Left hindlimb (tissue), 1 donor: Measurements from ENCODE around the gene SLC6A13.
"Not testable (repeated sequence)": the region's sequence is repeated elsewhere in the genome, so short reads cannot be mapped to it uniquely, and the experiment has no call there.

Experiments
- DNase-seq: peaks from one replicate; pipeline ENCODE4 v3.0.0-alpha.2; 2018

The SLC6A13 gene

GRCh38 chr12:263574-263973, 938 bp upstream of the SLC6A13 start:
- no peak for DNase-seq

GRCh38 chr12:262113-262512, 523 bp downstream of the SLC6A13 start:
- DNase-seq = no peak

DNA sequence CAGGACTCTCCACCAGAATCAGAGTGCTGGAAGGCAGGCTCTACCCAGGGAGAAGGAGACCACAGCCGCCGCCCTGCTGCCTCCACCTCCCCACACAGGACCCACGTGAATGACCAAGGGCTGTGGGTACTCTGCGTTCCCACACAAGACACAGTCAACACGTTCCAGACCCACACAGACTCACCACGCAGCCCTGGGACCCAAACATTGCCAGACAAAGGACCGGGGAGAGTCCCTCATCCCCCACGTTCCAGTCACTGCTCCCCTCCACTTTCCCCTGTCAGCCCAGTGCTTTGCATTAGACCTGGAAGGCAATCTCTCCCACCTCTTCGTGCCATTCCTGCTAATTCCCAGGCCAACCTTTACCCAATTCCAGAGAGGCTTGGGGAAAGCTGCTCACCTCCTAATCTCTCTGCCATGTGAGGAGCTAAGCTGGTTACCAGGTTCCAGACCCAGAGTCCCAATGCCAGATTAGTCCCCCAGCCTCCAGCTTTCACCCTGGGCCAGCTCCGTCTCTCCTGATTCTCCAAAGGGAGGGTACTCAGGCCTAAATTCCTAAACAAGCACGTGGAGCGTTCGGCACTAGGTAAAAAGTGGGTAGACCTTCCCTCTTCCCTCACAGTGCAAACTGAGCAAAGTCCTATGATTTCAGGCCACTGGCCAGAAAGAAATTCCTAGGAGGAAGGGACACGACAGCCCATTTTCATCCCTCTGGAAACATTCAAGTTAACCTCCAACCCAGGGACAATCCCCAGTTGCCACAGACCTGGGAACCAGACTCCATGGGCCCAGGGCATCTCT, 4.9 kb downstream of the SLC6A13 start:
- no peak for DNase-seq

- DNase-seq = no peak
These were observed 5.7 kb downstream of the SLC6A13 start for GRCh38 chr12:256958-257357.

DNA sequence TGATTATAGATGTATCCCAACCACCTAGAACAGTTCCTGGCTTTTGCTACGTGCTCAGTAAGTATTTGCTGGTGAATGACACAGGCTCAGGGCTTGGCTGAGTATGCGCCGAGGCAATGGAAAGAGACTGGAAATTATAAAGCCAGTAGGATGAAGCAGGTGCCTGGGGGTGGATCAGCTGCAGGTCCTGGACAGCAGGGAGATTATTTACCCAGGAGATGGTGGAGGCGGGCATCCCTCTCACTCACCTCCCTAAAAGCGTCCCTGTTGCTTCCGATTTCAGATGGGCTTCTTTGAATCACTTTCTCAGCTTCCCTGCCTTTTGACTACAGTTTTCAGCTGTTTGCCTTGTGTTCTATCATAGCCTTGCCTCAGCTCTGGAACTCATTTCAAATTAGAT, 6.4 kb downstream of the SLC6A13 start:
- DNase-seq = no peak

GRCh38 chr12:254912-255311, 7.7 kb downstream of the SLC6A13 start:
- DNase-seq = no peak

GRCh38 chr12:254039-254438, 8.6 kb downstream of the SLC6A13 start:
- no peak for DNase-seq

- no peak for DNase-seq
These were observed 9.4 kb downstream of the SLC6A13 start for GRCh38 chr12:253116-253831.

DNA sequence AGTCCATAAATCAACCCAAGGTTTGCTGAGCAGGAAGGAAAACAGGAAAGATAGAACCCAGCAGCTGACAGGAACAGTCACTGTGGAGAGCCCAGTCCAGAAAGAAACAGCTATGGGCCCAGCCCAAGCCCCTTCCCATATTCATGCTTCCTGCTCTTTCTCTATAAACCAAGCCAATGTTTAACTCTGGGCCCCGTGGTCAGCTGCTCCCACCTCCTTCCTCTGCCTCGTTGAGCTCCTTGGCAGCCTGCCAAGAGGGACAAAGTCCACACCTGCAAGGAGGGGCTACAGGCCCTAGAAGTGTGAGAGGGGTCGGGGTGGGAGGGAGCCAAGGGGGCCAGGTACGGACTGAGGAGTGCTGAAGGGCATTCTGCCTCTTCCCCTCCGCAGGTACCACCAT, 10.0 kb downstream of the SLC6A13 start:
- no peak for DNase-seq

DNA sequence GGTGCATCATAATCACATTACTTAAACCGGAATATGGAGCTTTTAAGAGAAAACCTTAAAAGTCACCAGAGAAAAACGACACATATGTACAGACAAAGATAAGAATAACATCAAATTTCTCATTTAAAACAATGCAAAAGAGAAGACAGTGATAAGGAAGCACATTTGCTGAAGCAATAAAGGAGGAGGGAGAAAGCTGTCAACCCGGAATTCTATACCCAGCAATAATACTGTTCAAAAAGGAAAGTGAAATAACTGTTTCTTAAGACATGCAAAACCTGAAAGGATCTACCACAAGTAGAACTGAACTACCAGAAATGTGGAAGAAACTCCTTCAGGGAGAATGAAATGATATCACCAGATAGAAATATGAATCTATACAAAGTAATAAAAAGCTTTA, 15.4 kb downstream of the SLC6A13 start:
- no peak for DNase-seq

DNA sequence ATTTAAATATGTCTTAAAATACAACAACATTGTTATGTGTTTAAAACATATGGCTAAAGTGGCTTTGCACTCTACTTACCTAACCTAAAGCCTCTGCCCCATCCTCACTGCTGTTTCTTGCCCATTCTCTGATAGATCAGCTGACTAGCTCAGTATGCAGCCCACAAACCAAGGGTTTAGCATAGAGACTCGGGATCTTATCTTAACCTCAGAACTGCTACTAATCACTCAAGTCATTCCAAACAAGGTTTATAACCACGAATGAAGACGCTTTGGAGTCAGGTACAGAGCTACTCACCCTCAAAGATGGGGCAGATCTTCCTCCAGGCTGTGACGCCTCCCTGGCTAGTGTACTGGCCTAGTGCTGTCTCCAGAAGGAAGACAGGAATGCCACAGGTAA, 19.3 kb downstream of the SLC6A13 start:
- DNase-seq = no peak

DNA sequence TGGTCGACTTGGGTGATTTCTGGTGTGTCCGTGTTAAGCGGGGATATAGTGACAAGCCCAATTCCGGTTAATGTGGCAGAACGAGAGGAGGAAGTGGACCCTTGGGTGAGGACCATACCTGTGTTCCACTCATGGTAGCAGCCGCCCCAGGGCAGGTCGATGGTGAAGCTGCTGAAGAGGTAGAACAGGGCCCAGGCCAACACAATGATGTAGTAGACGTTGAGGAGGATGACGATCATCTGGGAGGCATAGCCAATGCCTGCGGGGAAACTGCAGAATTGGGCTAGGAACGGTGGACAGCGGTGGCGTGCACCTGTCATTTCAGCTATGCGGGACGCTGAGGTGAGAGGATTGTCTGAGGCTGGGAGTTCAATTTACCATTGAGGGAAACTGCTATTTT, 20.1 kb downstream of the SLC6A13 start:
- no peak for DNase-seq

DNA sequence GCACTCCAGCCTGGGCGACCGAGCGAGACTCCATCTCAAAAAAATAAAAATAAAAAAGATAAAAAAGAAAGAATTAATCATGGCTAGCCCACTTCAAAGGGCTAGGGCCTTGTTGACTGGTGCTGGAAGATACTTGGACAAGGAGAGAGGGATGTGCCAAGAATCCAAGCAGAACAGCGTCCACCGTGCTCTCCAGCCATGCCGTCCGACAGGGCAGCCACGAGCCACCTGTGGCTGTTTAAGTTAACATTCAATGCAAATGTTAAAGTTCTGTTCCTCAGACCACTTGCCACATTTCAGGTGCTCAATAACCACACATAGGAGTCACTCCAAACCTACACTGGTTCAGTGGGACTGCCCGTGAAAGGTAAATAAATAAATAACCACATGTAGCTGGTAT, 21.4 kb downstream of the SLC6A13 start:
- DNase-seq = no peak

DNA sequence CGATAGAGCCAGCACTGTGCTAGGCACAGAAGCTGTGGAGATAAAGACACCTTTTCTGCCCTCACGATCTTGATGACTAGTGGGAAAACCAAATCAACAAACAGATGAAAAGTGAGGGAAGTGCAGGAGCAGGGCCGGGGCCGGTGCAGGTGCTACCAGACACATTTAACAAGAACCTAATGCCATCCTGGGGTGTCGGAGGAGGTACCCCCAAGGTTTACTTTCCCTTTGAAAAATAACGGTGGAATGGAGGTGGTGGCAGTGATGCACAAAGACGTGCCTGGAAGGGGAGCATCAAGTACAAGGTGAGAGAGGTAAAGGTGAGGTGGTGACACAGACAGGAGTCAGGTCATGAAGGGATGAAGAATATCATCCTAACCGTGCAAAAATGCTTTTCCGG, 22.1 kb downstream of the SLC6A13 start:
- no peak for DNase-seq

- no peak for DNase-seq
These were observed 23.8 kb downstream of the SLC6A13 start for GRCh38 chr12:238736-239398.

DNA sequence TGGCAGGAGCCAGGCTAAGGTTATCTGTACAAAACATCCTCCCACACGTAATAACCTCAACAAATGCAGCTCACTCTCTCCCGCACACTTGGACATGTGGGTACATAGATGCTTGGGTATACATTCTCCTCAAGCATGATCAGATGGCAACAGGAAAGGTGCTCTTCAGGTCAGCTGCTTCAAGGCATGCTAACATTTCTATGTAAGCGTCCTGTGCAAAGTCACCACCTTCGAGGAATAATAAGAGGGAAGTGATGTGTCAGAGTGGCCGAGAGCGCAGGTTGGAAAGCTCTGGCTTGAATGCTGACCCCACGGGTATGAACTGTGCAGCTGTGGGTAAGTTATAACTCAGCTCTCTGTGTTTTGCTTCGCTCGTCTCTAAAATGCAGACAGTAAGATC, 24.5 kb downstream of the SLC6A13 start:
- DNase-seq = no peak

DNA sequence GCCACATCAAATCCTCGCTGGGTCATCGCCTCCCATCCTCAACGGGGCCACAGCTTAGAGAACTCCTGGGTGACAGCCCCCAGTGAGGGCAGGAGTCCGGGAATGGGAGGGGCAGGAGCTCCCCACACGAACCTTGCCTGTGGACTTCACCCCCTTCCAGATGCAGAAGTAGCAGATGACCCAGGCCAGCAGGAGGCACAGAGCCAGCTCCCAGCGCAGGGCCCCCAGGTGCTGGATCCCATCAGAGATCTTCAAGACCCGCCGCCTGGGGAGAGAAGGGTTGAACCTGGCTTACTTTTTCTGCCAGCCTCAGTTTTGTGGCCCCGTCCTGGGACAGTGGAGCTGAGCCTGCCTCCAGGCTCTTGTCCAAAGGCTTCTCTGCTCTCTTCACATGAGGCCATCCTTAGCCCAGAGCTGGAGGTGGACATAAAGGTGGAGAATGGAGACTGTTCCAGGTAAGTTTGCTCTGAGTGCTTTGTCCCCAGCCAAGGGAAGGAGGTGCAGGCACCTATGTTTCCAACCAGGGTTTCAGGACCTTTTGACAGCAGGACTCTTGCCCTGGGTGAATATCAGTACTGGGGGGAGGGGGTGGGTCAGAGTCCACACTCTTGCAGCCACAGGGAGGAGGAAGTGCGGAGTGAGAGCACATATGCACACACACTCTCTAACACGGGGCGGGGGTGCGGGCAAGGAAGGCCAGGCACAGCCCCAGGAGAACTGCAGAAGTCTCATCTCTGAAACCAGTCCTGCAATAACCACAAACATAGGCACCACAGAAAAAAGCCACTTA, 25.4 kb downstream of the SLC6A13 start:
- no peak for DNase-seq

DNA sequence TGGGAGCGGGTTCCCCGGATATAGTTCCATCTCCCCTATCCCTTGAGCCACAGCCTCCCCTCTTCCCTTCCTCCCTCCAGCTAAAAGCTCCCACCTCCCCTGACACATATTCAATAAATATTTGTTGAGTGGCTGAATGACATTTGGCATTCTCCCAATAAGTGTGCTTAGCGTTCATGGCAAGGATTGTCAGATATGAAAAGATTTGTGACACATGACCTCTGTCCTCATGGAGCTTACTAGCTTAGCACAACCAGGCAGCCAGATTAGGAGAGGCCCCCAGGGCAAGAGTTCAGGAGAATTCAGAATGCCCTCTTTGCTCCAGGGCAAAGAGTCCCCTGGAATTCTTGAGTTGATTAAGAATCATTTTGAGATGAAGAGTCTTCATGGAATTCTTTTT, 26.2 kb downstream of the SLC6A13 start:
- DNase-seq = no peak

GRCh38 chr12:235967-236366, 26.7 kb downstream of the SLC6A13 start:
- DNase-seq = not testable (repeated sequence)

DNA sequence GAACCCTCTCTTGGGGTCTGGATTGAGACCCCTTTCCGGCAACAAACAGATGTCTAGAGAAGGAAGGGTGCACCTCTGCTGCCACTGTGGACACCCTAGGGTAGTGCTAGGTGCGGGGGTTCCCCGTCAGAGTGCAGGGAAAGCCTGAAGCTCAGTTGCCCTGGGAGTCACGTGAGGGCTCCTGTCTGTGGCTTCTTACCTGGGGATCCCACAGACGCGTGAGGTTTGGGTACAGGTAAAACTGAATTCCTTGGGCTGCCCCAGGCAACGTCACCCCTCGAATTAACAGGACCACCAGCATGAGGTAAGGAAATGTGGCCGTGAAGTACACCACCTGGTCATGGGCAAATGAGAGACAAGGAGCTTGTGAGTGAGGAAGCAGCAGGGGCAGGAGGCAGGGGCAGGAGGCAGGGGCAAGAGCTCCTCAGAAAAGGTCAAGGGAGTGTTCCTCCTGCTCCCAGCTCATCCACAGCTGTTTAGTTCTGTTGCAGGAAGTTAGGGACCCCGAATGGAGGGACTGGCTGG, 27.7 kb downstream of the SLC6A13 start:
- DNase-seq = no peak

GRCh38 chr12:234019-234418, 28.6 kb downstream of the SLC6A13 start:
- no peak for DNase-seq

DNA sequence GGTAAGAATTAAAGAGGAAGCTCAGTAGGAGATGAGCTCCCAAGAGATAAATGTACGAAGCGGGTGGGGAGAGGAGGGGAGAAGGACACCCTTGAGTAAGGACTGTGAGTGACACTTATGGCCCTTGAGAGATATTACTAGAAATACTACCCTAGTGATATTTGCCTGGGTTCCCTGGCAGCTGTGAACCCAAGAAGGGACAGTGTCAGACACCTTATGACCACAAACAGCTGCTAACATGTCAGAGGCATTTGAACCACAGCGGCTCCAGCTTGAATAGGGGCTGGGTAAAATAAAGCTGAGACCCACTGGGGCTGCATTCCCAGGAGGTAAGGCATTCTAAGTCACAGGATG, 29.0 kb downstream of the SLC6A13 start:
- DNase-seq = no peak
